Superior temporal gyrus (tissue), 1 donor: ENCODE data around the gene SPON1.
"Not testable (repeated sequence)": the region's sequence is repeated elsewhere in the genome, so short reads cannot be mapped to it uniquely, and the experiment has no call there.

Experiments used
- DNase-seq: peaks from one replicate; pipeline ENCODE4 v3.0.0-alpha.2; 2016; ENCODE audit errors: extremely low spot score

SPON1 gene

DNA sequence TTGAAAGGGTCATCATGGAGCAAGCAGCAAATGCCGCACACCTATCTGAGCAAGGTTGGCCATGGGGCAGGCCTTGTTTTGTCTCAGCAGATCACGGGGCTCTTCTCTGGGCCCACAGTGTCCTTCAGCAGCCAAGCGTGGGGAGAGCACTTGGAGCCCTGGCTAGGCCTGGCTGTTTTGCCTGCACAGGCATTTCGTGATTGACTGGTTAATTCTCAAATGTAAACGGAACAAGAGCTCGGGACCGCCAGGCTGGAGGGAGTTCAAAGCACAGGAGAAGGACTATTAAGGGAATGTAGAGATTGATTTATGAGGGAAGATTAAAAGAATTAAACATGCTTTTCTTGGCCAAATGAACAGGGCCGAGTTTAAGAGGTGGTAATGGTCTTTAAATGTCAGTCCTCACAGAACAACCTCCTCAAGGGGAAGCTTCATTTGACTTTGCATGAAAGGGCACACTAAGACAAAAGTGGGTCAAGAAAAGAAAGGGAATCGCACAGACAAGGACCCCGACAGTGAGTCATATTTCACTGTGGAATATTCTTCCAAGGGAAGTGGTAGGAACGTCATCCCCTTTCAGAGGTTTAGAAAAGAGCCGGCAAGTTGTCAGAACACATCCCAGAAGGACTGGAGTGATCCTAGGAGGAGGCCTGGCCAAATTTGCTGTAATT is 20.7 kb downstream of the SPON1 start:
- DNase-seq = no peak

DNA sequence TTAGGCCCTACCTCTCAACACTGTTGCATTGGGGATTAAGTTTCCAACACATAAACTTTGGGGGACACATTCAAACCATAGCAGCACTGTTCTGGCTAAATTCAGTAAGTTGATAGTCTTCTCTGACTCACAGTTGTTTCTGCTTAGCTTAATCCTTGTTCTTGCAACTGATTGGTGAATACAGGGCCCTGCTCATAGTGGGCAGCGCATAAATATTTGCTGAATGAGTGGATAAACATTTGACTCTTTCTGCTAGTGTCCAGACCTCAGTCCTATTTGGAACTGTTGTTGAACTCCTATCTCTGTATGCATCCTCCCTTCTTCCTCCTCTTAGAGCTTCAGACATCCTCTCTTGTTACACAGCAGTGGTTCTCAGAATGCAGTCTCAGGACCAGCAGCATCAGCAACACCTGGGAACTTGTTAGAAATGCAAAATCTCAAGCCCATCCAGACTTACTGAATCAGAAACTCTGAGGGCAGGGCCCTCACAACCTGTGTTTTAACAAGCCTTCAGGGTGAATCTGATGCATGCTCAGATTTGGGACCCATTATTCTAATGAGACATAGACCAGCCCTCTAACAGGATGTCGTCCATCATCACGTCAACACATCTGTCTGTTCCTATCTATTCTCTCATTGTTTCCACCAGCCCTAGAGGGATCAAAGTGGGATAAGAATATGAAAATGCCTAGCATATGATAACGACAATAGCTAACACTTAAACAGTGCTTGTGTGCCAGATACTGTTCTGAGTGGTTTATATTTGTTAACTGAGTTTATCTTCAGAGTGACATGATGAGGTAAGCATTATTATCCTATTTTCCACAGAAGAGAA is 22.3 kb downstream of the SPON1 start:
- no peak for DNase-seq

DNA sequence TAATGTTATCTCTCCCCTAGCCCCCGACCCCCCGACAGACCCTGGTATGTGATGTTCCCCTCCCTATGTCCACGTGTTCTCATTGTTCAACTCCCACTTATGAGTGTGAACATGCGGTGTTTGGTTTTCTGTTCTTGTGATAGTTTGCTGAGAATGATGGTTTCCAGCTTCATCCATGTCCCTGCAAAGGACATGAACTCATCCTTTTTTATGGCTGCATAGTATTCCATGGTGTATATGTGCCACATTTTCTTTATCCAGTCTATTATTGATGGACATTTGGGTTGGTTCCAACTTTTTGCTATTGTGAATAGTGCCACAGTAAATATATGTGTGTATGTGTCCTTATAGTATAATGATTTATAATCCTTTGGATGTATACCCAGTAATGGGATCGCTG is 24.2 kb downstream of the SPON1 start:
- DNase-seq = not testable (repeated sequence)

DNA sequence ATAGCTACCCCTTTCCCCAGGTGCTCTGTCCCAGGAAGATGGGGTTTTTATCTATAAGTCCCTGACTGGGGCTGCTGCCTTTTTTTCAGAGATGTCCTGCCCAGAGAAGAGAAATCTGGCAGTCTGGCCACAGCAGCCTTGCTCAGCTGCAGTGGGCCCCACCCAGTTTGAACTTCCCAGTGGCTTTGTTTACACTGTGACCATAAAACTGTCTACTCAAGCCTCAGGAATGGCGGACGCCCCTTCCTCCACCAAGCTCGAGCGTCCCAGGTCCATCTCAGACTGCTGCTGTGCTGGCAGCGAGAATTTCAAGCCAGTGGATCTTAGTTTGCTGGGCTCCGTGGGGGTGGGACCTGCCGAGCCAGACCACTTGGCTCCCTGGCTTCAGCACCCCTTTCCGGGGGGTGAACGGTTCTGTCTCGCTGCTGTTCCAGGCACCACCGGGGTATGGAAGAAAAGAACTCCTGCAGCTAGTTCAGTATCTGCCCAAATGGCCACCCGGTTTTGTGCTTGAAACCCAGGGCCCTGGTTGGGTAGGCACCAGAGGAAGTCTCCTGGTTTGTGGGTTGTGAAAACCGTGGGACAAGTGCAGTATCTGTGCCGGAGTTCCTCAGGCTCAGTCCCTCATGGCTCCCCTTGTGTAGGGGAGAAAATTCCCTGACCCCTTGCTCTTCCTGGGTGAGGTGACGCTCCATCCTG is 29.8 kb downstream of the SPON1 start:
- DNase-seq = not testable (repeated sequence)

DNA sequence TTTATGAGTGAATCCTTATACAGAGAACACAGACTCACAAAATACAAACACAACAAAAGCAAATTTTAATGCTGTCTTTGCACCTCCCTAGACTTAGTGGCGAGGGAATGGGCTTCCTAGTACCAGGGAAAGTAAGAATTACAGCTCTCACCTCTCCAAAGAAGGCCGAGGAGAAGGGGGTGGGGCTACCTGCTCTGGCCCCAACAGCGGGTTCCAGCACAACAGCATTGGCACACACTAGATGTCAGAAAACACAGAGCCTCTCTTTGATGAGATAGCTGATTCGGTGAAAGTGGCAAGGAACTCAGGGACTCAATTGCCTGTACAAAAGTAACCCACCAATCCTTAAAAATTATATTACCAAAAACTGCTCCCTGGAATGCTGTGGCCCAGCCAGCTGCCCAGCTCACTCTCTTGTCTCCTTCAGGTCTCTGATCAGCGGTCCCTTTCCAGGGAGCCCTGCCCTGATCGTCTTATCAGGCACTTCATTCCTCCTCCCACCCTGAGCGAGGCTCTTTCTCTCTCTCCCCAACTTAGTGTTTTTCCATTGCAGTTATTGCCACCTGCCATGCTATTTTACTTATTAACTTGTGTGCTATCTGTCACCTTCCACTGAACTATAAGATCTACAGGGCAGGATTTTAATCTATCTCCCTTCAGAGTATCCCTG is 30.7 kb downstream of the SPON1 start:
- DNase-seq = no peak

DNA sequence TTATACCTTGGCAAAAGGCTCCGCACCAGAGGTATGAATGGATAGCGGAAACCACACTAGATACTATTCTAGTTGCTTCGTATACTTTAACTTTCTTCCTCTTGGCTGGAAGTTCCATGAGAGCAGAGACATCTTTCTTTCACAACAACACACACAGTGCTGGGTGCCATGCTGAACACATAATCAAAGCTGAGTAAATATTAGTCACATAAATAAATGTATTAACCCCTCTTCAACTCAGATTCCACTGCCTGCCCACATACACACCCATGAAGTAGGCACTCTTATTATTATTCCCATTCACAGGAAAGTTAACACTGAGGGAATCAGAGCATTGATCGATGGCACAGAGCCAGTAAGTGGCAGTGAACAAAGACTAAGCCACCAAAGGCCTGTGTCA is 35.4 kb downstream of the SPON1 start:
- no peak for DNase-seq

DNA sequence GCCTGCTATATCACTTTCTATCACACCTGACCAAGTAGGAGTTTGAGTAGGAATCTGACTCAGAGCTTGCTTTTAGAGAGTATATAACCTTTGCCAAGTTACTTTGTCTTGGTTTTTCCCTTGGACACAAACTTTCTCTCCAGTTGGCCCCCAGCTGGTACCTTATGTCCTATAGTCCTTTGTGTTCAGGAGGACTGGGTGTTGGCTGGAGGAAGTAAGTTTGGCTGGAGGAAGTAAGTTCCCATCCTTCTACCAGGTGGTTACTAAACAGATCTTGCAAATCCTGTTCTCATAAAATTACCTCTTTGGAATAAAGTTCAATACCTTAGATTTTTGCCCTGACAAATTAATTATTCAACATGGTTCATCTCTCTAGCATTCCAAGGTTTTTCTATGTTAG is 37.2 kb downstream of the SPON1 start:
- no peak for DNase-seq

DNA sequence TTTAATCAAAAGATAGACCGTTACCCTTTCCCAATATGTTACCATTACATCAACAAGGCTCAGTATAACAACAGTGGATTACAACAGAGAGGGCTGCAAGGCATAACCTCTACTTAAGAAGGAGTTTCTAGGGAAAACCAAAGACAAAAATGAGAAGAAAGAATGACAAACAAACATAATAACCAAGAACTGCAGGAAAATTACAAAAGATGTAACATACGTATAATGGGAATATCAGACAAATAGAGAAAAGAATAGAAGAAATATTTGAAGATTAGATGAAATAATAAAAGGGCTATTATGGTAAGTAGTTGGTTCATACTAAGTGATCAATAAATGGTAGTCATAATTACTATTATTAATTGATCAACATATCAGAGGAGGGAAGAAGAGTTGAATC is 39.1 kb downstream of the SPON1 start:
- no peak for DNase-seq

DNA sequence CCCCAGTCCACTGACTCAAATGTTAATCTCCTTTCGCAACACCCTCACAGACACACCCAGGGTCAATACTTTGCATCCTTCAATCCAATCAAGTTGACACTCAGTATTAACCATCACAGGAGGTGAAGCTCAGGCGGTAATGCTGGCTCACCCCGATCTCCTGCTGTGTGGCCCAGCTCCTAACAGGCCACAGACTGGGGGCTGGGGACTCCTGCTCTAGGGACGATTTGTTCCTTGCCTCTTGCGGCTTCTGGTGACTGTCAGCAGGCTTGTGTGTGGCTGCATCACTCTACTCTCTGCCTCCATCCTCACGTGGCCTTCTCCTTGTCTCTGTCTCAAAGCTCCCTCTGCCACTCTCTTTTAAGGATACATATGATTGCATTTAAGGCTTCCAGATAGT is 45.0 kb downstream of the SPON1 start:
- no peak for DNase-seq

DNA sequence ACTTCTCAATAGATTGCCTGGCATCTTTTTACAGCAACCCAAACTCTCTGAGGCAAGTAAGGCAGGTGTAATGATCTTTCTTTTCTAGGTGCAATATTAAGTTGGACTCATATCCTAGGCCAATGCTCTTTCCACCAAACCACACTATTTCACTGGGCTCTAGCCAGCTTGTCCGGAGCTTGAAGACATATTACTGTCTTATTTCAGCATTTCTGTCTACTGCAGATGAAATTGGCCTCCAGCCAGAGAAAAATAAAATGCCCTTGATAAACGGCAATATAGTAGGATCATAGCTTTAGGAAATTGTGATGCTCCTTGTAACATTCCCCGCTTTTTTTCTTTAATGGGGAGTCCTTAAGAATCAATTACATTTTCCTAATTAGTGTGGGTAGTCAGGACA is 48.1 kb downstream of the SPON1 start:
- no peak for DNase-seq

DNA sequence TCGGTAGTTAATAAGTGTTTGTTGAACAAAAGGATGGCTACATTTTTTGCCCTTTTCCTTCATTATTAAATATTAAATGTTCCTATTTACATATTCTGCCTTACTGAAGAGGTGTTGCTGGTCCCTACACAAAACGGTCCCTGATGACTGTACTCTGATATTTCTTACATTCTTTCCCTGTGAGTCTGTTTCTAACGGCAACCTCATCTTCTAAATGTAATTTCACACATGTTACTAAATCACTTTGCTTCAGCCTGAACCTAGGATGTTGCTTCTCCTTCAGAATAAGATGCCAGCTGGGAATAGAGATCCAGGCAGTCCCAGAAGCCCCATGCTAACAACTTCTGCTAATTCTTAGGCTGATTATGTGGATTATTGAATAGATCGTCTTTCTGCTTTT is 50.3 kb downstream of the SPON1 start:
- no peak for DNase-seq

DNA sequence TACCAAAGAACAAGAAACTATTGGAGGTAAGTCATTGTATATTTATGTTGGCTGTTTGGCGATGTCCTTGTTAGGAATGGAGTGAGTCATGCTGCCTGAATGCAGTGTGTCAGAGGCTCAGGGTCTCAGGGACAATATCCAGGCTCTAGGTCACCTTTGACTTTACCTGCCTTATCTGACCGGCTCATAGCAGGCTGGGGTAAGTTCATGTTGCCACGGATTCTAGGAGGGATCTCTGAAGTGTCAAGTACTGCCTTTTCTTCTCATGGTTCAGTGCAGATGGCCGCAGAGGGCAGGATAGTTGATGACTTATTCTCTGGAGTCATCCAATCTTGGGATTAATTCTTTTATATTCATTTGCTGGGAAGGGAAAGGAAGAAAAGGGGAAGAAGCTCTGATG is 53.2 kb downstream of the SPON1 start:
- no peak for DNase-seq

DNA sequence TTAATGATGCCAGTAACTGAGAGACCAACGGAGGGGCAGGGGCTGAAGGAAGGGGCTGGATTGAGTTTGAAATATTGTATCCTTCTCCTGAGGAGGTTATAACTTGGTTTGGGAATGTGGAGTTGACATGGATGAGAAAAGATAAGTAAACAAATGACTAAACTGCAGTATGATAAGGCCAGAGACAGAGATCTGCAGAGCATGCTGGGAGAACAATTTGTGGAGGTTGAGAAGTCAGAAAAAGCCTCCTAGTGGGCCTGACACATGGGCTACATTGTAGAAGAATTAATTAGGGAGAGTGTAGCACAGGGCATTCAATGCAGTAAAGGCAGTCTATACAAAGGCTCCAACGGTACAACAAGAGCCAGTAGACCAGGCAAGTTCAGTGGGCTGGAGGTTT is 55.9 kb downstream of the SPON1 start:
- DNase-seq = no peak

DNA sequence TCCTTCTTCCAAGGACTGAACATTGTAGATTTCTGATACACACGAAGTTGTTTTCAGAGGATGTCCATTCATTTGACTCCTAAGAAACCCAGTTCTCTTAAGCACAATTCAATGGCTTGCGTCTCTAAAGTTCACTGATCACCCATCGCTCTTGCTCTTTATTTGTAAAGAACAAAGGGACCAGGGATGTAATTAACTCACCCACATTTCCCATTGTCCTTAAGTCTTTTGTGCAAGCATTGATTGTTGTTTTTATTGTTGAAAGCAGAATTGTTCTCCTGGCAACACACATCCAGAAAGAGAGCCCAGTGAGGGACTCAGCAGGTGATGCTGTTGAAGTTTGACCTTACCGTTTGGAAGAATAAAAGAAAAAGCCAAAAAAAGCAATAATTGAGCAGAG is 59.2 kb downstream of the SPON1 start:
- DNase-seq = no peak

DNA sequence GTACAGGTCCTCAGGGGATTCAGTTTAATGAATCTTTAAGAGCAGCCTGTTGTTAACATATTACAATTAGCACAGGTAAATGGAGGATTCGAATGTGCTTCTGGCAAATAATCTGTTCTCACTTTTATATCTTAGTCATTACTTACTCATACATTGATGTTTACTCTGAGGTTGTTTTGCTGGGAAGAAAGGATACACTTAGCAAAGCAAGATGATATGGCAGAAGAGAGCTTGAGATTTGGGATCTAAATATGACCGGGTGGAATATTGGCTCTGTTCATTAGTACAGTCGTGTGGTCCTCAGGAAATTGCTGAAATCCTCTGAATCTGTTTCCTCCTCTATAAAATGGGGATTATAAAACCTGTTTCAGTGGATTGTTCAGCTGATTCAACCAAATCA is 59.7 kb downstream of the SPON1 start:
- DNase-seq = no peak

DNA sequence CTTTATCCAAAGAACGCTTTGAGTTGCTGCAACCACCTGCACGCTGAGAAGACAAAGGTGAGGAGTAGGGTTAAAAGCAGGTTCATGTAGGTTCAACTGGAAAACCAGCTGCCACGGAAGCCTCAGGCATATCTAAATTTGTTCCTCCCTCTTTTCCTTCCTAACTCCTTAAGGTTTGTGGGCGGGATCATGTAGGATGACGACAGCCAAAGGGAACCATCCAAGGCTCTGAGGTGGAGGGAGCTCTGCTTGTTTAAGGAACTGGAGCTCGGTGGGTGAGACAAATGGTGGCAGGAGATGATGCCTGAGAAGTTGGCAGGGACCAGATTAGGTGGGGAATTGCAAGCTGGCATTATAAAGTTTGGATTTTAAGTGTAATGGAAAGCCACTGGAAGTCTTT is 60.3 kb downstream of the SPON1 start:
- DNase-seq = no peak

DNA sequence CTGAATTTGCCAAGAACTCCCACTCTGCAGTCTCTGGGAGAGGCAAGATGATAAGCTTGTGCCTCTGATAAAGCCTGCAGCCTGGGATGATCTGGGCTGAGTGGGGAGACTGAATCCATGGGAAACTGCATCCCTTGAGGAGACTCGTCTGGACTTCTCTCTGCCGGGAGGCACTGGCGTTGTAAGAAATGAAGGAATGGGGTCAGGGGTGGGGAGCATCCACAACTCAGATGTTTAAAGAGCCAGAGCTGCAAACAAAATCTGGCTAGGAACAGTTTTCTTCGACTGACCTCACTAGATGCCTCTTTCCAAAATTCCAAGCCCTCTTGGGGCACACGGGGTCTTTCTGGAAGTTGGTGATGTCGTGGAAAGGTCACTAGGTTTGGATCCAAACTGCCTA is 64.4 kb downstream of the SPON1 start:
- DNase-seq = no peak

DNA sequence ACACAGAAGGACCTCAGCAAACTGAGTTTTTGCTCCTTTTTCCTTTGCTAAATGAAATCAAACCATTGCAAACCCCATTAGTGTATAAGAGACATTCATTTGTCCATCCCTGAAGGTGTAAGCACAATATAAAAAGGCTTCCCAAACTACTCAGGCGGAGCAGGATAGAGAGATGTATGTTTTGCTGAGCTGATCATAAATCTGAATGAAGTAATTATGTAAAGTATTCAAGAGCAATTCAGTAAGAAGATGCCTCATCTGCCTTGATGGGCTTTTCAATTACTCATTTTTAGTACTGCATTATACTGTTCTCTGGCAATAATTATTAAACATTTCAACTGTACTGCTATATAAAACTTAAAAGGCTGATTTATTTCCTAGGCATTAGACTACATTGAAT is 65.0 kb downstream of the SPON1 start:
- no peak for DNase-seq

DNA sequence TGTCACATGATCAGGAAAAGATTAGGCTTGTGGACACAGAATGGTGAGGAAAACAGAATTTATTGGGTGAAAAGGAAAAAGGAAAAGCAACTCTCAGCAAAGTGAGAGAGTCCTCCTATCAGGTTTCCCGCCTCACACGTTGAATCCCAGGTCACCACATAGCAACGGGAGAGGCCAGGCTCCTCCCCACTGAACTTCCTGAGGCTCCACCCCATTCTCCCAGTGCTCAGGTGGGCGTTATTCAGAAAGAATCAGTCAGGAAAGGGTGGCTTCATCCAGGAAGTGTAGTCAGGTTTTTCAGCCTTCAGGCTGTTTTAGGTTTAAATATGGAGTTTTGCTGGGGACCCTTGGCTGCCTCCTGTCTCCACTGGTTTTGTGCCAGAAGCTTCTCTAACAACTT is 66.9 kb downstream of the SPON1 start:
- DNase-seq = no peak

DNA sequence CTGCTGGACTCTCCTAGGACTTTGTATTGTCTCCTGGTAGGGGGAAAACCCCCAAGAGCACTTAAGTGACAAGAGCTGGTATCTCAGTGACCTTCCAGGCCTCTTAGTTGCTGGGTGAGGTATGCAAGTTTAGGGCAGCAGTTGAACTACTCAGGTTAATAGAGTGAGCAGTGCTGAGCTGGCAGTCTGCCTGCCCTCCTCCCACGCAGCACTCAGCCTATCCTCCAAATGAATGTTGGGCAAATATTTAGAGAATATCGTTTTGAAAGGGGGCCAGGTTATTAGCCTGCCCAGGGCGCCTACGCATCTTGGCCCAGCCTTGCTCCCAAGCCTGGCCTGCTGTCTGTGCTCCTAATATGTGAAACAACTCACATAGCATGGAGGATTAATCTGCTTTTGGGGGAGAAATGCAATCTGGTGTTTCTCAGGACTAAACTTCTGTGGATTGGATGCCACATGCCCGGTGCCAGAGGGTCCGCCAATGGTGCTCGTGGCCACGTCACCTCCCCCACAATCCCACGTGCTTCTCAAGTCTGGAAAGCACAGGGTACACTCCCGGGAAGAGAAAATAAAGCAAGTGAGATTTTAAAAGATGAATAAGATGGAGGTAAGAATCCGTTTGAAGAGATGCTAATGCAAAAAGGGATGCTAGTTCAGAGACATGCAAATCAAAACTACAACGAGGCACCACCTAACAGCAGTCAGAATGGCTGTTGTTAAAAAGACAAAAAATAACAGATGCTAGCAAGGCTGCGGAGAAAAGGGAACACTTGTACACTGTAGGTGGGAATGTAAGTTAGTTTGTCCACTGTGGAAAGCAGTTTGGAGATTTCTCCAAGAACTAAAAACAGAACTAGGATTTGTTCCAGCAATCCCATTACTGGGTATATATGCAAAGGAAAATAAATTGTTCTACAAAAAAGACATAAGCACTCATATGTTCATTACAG is 67.7 kb downstream of the SPON1 start:
- DNase-seq = no peak

DNA sequence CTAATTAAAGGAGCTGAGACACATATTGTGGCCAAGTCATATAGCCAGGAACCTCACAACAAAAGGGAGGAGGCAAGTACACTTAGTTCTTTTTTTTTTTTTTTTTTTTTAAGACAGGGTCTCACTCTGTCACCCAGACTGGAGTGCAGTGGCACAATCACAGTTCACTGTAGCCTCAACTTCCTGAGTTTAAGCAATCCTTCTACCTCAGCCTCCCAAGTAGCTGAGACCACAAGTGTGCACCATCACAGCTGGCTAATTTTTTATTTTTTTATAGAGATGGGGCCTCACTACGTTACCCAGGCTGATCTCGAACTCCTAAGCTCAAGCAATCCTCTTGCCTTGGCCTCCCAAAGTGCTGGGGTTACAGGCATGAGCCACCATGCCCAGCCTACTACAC is 73.0 kb downstream of the SPON1 start:
- not testable (repeated sequence) for DNase-seq
